Putamen (tissue), 1 donor: ENCODE results near the gene NOS3.
"Not testable (repeated sequence)": the region's sequence is repeated elsewhere in the genome, so short reads cannot be mapped to it uniquely, and the experiment has no call there.

Source experiments
- DNase-seq: peaks from one replicate; pipeline ENCODE4 v3.0.0-alpha.2; 2016; ENCODE audit warnings: low spot score

NOS3 gene

GRCh38 chr7:151017370-151017952 lies 26.6 kb downstream of the NOS3 start:
- no peak for DNase-seq

GRCh38 chr7:151017953-151018420 lies 27.2 kb downstream of the NOS3 start:
- DNase-seq = no peak

DNA sequence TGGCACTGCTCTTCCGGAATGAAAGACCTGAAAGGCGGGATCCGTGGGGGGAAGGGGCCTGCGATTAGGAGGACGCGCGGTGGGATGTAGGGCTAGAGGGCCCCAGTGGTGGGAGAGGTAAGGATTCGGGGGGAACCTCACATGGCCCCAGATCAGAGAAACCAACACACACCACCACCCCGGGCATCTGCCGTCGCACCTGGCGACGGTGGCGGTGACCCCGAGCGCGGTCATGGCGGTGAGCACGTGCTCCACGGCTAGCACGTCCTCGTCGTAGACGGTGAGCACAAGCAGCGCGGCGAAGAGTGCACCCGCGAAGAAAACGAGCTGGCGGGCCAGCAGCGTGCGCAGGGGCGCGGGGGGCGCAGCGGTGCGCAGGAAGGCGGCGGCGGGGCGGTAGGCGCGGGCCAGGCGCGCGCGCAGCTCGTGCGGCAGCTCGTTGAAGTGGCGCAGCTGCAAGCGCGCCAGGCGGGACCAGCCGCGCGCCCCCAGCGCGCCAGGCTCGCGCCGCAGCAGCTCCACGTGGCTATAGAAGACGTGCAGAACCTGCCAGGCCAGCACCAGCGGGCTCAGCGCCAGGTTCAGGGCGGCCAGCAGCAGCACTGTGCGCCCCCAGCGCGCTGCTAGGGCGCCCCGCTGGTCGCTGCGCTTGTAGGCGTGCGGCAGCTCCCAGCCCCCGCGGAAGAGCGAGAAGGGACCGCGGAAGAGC lies 27.8 kb downstream of the NOS3 start:
- DNase-seq = no peak

DNA sequence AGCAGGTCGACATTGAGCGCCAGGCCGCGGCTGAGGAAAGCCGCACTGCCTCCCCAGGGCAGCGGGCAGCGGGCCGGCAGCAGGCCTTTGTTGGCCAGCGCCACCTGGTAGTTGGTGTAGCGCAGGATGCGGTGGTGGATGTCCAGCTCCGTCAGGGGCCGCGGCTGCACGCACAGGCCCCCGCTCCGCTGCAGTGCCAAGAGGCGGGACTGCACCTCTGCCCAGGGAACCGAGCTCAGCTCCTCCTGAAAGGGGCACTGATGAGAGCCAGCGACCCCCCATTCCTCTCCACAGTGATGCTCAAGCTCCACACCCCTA lies 28.3 kb downstream of the NOS3 start:
- no peak for DNase-seq

GRCh38 chr7:151020231-151020630 lies 29.4 kb downstream of the NOS3 start:
- DNase-seq = no peak

- DNase-seq = no peak
Measured at GRCh38 chr7:151023232-151023631, 32.4 kb downstream of the NOS3 start.

DNA sequence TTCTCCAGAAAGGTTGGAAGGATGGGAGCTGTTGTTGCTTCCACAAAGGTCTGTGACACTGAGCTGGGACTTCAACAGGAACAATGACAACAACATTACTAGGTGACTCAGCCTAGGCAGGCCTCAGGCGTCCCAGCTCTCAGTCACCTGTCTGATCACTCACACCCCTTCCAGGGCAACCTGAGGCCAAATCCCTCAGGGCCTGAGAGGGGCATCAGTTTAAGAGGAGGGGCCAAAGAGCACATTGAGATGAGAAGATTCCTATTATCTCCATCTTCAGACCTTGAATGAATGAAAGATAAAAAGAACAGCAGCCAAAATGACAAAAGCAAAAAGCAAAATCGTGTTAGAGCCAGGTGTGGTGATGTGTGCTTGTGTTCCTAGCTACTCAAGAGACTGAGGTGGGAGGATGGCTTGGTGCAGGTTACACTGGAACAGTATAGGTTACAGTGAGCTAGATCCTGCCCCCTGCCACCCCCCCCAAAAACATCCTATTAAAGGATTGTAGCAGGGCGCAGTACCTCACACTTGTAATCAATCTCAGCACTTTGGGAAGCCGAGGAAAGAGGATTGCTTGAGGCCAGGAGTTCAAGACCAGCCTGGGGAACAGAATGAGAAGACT lies 33.7 kb downstream of the NOS3 start, which contains the start of gene ATG9B:
Gene ATG9B (minus strand): TSS at position 60 of the 622 bp plus-strand sequence. CDS start 71 bp downstream, outside the sequence.
- no peak for DNase-seq

- DNase-seq = no peak
Measured at GRCh38 chr7:151025924-151026671, 35.3 kb downstream of the NOS3 start.

DNA sequence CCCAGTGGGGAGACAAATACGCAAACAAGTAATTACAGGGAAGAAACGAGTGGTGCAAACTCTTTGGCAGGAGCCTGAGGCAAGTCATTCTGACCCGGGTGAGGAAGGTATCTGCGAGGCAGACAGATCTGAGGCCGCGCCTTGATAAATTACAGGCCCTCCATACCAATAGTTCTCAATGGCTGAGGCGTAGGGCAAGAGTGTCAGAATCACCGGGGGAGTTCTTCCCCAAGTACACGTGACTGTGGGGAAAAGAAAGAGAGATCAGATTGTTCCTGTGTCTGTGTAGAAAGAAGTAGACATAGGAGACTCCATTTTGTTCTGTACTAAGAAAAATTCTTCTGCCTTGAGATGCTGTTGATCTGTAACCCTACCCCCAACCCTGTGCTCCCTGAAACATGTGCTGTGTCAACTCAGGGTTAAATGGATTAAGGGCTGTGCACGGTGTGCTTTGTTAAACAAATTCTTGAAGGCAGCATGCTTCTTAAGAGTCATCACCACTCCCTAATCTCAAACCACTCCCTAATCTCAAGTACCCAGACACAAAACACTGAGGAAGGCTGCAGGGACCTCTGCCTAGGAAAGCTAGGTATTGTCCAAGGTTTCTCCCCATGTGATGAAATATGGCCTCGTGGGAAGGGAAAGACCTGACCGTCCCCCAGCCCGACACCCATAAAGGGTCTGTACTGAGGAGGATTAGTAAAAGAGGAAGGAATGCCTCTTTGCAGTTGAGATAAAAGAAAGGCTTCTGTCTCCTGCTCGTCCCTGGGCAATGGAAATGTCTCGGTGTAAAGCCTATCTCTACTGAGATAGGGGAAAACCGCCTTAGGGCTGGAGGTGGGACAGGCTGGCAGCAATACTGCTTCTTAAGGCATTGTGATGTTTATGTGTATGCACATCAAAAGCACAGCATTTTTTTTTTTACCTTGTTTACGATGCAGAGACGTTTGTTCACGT lies 36.2 kb downstream of the NOS3 start:
- DNase-seq = not testable (repeated sequence)

- not testable (repeated sequence) for DNase-seq
Measured at GRCh38 chr7:151027728-151028130, 36.9 kb downstream of the NOS3 start.

- DNase-seq = peak; percentile 99
Measured at GRCh38 chr7:151028131-151028947, 37.5 kb downstream of the NOS3 start, which contains the start of gene ABCB8. Gene ABCB8 (plus strand): TSS chr7:151028450. CDS start chr7:151028516, 66 bp downstream.

DNA sequence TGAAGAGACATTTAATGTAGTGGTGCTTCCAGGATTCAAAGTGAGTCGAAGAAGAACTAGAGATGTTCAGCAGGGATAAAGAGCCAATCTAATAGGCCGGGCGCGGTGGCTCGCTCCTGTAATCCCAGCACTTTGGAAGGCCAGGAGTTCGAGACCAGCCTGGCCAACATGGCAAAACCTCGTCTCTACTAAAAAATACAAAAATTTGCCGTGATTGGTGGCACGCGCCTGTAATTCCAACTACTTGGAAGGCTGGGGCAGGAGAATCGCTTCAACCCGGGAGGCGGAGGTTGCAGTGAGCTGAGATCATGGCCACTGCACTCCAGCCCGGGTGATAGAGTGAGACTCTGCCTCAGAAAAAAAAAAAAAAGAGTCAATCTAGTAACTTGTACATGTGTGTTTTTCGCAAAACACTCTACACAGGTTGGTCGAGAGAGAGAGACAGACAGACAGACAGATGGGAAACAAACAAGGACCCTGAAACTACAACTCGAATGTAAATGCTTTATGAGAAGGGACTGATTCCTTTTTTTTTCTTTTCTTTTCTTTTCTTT lies 38.2 kb downstream of the NOS3 start:
- no peak for DNase-seq

DNA sequence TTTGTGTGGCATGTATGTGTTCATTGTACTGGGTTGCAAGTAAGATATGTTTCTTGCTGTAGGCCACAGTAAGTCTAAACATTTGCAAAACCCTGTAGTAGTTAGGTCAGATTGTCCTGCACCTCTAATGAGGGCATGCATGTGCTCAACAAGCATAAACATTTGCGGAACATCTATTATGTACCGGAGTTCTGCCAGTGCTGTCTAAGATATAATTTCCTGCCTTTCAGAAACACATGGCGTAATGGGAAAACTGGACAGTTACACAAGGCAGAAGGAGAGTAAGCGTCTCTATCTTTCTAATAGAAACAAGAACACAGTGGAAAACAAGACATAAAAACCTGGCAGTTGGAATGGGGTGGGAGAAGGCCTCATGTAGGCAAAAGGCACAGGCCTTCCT lies 40.2 kb downstream of the NOS3 start:
- DNase-seq = no peak

- no peak for DNase-seq
Measured at GRCh38 chr7:151032936-151033863, 42.4 kb downstream of the NOS3 start.

DNA sequence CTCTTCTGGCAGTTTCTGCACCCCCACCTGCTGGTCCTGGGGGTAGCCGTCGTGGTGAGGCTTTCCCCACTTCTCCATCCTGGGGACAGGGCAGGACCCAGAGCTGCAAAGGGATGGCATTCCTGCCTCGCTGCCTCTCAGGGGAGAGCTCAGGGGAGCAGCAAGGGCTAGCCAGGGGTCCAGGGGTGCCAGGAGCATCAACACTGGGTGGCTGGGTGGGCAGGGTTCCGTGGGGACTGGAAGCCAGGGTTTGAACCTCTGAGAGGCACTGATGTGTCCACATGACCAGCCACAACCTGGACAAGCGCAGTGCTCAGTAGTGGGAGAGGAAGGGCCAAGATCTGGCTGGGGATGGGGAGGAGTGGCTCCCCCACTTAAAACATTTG lies 43.0 kb downstream of the NOS3 start:
- DNase-seq = no peak

DNA sequence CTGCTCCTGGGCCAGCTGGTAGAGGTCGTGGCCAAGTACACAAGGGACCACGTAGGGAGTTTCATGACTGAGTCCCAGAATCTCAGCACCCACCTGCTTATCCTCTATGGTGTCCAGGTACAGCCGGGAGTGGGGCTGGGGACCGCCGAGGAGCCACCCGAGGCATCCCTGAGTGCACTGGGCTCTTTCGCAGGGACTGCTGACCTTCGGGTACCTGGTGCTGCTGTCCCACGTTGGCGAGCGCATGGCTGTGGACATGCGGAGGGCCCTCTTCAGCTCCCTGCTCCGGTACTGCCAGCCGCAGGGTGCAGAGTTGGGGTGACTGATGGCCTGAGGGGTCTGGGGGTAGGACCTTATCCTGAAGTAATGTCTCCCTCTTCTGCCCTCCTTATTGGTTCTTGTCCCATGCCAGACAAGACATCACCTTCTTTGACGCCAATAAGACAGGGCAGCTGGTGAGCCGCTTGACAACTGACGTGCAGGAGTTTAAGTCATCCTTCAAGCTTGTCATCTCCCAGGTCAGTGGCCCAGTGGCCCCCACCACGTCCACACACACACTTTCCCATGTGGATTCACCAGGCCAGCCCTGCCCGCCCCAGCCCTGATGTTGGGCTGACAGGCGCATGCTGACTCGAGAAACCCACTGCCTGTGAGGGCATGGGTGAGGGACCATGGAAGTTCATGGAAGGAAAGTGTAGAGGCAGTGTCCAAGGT lies 43.7 kb downstream of the NOS3 start:
- DNase-seq = no peak

GRCh38 chr7:151035026-151035717 lies 44.4 kb downstream of the NOS3 start:
- DNase-seq = peak; percentile 56

DNA sequence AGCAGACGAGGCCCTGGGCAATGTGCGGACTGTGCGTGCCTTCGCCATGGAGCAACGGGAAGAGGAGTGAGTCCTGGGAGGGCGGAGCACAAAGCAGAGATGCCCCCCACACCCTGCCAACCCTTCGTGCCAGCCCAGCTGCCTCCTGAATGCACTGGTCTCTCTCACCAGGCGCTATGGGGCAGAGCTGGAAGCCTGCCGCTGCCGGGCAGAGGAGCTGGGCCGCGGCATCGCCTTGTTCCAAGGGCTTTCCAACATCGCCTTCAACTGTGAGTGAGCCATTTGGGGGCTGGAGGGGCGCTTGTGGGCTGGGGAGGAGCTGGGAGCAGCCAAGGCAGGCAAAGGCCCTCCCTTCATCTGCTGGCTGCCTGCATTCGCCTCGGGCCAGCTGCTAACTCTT lies 45.1 kb downstream of the NOS3 start:
- DNase-seq = no peak
